Measurements from ENCODE around the gene FAM153A.
"Not testable (repeated sequence)": the region's sequence is repeated elsewhere in the genome, so short reads cannot be mapped to it uniquely, and the experiment has no call there.

Gene FAM153A

DNA sequence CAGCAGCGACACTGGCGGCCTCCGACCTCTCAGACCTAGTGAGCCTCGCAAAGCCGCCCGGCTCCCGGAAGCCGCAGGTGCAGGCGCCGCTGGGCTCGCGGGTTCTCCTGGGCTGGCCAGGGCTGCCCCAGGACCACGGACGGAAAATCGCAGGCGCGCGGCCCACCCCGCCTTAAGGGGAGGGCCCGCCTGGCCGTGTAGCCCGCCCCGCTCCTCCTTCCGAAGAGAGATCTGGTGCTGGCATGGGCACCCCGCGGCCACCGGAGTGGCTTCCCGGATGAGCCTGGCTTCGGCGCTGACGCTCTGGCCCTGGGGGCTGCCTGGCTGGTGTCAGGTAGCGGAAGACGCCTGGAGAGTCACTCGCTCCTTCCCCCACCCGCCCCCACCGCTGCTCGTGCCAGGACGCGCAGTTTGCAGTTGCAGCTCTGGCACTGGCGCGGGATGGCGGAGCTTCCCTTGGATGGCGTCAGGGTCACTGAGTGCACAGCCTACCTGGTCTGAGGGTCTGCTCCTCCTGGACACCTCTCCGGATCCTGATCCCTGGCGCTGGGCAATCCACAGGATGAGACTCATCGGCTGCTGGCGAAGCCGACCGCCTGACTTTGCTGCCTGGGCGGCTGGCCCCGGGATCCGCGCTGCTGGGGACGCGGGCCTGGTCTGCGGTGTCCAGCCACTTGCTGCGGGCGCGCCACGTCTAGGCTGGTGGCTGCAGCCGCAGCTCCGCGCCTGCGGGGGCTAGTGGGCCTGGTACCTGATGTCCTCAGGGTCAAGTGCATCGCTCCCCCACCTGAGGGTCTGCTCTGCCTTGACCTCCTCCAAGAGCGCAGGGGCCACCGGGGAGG, at the start of gene FAM153A:
TSS of gene FAM153A (minus strand) at position 108 of the 842 bp plus-strand sequence.
- not testable (repeated sequence) for DNase-seq

DNA sequence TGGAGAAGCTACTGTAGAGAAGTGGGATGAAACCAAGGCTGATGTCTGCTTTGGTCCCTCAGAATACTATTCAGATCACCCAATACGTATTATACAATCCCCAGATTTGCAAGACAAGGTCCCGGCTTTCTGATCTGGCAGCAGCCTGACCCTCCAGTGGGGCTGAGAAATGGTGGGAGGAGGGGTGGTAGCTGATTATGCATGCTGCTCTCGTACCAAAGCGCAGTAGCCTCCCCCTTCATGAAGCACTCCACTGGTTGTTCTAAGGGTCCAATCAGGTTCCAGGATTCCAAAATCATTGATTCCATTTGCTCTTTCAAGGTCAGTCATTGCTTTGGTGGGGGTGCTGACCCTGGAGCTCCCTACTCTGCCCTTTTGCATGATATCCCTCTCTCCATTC, 49.6 kb upstream of the FAM153A start:
- not testable (repeated sequence) for DNase-seq

DNA sequence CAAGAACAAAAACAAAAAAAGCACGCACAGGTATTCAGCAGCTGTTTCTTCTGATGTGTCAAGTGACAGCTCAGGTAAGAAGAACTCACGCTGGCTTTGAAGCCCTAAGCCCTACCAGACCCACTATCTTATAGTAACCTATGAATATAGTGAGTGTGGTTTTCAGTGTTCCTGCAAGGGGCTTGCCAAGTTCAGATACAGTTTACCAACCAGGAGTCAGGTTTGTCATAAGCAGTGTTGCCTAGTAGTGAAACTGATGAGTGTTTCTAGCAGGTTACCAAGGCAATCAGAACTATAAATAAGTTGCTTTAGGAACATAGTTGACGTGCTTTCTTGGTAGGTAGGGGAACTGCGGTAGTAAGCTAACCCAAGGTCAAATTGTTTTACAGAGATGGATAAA, 43.4 kb upstream of the FAM153A start:
- not testable (repeated sequence) for DNase-seq

DNA sequence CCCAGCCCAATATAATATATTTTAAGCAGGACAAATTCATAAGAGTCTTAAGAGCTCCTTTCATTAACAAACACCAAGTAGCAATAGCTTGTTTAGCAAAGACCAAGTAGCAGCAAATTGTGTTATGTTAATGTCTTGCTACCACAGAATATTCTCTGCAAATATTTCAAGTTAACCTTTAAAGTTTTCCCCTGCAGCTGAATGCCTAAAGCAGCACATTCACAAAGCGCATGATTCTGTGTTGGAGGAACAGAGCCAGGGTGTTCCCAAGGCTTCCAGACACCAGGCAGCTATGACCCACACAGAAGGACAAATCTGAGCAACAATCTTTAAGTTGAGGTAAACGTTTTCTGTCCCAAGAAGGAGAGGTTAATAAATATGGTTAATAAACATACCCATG, 42.1 kb upstream of the FAM153A start:
- not testable (repeated sequence) for DNase-seq

DNA sequence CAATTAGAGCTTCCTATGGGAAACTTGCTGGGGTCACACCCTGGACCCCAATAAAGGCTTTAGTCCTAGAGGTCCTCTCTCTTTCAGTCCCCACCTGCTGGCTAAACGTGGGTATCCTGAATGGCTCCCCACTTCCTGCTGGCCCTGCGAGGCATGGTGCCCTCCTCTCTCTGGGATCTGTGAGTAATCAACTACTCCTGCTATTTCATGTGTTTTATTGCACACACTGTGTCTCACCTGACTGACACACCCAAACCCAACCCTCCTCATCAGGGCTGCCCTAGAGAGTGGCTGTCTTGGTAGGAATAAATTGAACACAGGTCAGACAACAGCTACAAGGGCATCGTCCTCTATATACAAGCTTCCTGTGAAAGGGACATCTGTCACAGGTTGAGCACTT, 39.8 kb upstream of the FAM153A start:
- DNase-seq = not testable (repeated sequence)

DNA sequence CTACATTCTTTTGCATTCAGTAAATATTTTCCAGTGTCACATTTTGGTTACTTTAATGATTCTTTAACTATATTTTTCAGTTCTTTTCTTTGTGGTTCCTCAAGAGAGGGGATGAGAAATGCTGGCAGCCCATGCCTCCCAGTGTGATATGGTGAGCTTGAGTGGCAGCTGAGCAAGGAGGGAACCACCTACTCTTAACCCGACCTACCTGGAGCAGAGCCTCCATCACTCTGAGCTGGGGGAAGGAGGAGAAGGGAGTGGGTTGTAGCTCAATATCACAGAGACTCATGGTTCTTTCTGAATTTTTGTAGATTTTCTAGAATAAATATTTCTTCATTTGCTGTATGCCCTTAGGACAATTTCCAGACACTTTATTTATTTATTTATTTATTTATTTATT, 37.0 kb upstream of the FAM153A start:
- DNase-seq = not testable (repeated sequence)

DNA sequence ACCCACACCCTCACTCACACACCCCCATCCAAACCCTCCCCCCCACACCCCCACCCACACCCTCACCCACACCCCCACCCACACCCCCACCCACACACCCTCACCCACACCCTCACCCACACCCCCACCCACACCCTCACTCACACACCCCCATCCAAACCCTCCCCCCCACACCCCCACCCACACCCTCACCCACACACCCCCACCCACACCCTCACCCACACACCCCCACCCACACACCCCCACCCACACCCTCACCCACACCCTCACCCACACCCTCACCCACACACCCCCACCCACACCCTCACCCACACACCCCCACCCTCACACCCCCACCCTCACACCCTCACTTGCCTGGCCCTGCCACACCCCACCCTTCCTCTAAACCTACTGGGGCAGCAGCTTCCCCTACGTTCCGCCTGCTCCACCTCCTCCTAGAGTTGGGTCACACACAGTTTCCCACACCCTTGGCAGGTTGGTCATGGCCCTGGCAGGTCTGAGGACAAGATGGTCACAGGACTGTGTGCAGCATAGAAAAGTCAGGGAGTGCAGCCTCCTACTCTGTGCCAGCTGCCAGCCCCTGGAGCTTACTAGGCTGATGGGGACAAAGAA, 30.2 kb upstream of the FAM153A start:
- DNase-seq = not testable (repeated sequence)

DNA sequence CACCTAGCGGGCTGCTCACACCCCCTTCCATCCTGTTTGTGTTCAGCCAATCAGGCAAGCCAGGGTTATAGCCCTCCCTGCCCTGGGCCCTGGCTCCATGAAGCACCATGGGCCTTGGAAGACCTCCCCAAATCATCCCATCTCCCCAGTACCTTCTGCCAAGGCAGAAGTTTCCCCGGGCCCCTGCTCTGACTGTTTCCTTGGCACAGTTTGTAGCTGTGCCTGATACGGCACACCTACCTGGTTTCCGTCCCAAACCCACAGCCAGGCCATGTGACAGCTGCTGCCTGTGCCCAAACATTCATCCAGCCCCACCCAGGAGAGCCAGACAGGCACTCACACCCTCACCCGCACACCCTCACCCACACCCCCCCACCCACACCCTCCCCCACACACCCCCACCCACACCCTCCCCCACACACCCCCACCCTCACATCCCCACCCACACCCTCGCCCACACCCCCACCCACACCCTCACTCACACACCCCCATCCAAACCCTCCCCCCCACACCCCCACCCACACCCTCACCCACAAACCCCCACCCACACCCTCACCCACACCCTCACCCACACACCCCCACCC, 29.6 kb upstream of the FAM153A start:
- DNase-seq = peak; percentile 28

DNA sequence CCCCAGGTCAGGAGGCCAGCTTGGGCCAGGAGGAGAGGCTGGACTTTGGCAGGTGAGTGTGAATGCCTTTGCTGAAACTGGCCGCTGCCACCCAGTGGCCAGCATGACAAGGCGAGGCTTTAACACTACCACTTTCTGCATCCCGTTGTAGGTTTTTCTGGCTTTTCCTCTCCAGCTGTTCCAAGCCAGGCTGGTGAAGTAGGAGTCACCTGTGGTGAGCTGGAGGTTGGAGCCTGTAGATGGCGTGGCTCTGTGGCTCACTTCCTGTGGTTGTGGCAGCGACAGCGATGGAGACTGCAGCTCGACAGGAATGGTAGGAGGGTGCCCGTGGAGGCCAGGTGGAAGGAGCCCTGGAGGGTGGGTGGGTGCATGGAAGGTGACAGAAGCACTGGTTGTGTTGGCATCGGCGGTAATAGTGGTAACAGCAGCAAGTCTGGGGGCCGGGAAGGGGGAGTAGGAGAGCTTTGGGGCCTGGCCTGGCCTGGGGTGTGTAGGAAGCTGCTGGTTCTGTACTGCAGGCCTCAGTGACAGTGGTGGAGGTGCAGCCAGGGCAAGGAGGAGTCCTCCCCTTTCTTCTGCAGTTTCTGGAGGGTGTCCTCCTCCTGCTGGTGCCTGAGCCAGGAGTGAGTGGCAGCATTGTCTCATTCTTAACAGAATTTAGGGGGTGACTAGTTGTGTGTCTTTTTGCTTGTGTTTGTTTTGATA, 26.7 kb upstream of the FAM153A start:
- DNase-seq = peak; percentile 28

DNA sequence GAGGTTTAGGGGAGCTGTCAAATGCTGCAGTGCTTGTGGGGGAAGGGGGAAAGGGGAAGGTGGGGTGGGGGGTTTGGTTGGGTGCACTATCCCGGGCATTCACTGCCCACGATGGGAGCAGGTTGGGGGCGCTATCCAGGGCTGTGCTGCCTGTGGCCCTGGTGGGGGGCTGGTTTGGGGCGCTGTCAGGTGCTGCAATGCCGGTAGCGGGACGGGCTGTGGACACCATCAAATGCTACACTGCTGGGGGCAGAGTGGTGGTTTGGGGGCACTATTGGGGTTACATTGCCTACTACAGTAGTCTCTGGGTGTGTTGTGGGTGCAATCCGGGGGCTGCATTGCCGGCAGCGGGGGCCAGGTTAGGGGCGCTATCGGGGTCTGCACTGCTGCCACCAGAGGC, 25.7 kb upstream of the FAM153A start:
- DNase-seq = not testable (repeated sequence)

DNA sequence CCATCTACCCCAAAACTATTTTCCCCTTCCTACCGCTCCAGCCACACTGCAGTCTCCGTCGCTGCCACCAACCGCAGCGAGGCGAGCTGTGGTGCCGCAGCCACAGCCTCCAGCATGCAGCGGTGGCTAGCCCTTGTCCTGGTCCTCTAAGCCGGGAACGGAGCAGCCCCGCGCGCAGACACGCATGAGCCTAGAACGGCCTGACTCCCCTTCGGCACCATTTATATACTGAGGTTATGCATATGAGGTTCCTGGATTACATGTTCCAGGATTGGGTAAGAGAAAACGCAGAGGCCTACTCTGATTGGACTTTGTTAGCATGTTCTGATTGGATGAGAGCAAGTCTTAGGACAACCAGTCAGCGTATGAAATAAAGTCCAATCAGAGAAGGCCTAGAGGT, 24.6 kb upstream of the FAM153A start:
- DNase-seq = not testable (repeated sequence)

DNA sequence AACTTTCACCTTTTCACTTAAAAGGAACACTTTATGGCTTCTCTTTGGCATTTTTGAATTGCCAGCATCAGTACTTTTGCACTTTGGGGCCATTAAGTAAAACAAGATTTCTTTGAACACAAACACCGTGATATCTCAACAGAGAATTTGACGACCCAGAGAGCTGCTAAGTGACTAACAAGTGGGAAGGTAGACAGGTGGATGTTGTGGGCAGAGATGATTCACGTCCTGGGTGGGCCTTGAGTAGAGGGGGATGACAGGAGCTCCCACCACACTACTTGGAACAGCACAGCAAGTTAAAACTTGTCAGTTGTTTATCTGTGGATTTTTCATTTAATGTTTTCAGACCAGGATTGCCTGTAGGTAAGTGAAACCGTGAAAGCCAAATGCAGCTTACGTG, 18.7 kb upstream of the FAM153A start:
- DNase-seq = peak; percentile 9

DNA sequence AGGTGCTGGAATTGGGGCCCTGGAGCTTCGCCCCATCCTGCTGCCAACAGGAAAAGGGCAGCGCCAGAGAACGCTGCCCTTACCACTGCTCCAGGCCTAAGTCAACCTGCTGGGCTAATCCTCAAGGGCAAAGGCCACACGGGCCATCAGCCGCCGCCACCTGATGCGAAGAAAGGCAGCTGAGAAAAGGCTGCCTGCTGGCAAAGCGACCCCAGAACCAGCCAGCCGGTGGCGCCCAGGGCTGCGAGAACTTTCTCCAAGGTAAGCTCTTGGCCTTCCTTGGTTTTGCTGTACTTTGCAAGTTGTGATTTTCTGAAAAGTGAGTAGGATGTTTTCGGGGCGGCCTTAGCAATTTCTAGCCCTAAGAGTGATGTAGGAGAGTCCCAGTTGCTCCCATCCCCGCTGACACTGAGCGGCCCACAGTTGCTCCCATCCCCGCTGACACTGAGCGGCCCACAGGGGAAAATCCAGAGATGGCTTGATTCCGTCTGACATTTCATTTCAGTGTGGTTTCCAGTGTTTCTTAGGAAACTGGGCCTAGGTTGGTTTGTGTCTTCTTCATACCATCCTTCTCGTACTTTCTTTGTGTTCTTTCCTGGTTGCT, 15.6 kb upstream of the FAM153A start:
- peak; percentile 43 for DNase-seq

DNA sequence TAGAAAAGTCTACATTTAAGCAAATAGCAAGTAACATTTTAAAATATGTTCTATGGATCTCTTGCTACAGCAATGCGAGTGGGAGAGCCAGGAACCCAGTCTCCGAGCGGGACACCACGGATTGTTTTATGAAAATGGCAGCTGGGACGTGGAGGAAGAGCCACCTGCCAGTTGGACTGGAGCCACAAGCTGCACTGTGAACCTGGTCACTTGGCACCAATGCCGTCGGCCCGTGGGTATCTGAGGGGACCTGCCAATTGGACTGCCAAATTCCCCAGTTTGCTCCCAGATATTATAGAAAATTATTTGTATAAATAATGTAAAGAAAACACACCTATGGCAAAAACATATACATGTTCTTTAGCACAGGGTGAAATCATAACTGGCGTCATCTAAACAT, 10.6 kb upstream of the FAM153A start:
- DNase-seq = not testable (repeated sequence)

DNA sequence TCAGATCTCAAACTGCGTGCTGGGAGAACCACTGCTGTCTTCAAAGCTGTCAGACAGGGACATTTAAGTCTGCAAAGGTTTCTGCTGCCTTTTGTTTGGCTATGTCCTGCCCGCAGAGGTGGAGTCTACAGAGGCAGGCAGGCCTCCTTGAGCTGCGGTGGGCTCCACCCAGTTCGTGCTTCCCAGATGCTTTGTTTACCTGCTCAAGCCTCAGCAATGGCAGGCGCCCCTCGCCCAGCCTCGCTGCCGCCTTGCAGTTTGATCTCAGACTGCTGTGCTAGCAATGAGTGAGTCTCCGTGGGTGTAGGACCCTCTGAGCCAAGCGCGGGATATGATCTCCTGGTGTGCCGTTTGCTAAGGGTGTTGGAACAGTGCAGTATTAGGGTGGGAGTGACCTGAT, 8.9 kb upstream of the FAM153A start:
- not testable (repeated sequence) for DNase-seq

DNA sequence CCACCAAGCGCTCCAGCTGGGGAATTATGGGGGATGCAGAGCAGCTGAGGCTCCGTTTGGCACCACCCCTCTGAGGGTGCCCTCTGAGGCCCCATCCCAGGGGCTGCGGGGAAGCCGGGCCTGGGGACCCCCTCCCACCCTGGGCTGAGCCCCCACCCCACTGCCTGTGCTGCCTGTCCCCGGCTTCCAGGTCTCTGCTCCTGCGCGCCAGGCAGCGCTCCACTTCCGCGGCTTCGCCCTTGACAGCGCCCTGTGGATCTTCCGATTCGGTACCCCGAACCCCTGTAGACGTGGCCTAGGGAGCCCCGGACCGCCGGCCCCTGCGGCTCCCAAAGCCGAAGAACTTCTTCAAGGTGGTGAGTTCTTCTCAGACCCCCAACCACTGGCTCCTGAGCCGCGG, 530 bp downstream of the FAM153A start:
- DNase-seq = not testable (repeated sequence)

DNA sequence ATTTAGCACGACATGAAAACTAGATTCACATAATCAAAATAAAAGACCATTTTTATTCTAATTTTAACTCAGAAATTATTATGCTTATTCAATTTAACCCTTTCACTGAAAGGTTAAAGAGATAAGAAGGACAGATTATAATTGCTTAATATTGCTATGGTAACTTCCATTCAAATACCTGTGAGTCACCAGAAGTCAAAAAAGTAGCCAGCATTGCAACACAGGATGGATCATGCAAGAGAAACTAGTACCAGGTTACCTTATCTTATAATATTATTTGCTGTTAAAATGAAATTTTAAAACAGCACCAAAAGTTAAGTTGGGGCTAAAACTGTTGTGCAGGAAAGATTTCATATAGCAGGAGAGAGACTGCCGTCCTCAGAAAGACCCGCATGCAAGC, 11.5 kb downstream of the FAM153A start:
- DNase-seq = not testable (repeated sequence)

DNA sequence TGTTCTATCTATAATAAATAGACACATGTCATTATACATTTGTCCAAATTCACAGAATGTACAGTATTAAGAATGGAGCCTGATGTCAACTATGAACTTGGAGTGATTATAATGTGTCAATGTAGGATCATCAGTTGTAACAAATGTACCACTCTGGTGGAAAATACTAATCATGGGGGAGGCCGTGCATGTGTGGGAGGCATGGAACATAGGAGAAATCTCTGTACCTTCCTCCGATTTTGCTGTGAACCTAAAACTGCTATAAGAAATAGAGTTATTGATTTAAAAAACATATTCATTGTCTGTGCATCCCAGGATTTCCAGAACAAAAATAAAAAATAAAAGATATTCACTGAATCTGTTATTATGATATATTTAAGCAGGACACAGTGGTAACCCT, 12.1 kb downstream of the FAM153A start:
- DNase-seq = not testable (repeated sequence)

DNA sequence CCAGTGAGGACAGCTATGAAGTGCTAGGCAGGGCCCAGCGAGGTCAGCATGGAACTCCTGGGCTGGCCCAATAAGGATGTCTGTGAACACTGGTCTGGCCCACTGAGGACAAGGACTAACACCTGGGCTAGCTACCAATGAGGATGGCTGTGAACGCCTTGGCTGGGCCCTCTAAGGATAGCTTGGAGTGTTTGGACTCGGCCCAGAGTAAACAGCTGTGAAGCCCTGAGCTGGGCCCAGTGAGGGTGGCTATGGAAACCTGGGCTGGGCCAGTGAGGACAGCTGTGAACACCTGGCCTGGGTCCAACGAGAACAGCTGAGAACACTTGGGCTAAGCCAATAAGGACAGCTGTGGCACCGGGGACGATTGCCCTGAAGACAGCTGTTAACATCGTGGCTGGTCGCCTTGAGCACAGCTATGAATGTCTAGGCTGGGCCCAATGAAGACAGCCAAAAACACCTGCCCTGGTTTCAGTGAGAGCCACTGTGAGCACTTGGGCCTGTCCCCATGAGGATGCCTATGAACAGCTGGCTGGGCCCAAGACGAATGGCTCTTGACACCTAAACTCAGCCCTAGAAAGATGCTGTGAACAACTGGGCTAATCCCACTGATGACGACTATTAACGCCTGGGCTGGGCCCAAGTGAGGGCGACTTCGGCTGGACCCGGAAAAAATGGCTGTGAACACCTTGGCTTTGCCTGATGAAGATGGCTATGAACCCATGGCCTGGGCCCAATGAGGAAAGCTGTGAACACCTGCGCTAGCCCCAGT, 18.8 kb downstream of the FAM153A start:
- not testable (repeated sequence) for DNase-seq

DNA sequence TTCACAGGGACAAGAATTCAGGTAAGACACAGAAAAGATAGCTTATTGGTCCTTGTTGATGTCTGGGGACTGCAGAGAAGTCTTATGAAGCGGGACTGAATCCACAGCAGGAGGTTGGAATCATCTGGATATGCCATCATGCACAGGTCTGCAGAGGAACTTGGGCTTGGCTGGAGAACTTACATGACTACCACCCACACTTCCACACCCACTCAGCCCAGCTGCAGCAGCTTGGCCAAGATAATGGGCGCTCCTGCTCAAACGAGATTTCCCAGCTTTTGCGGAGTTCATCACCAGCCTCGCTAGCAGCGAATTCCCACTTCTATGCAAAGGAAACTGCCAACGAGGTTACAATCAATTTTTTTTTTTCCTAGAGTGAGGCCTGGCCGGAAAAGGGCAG, 21.7 kb downstream of the FAM153A start:
- DNase-seq = not testable (repeated sequence)

DNA sequence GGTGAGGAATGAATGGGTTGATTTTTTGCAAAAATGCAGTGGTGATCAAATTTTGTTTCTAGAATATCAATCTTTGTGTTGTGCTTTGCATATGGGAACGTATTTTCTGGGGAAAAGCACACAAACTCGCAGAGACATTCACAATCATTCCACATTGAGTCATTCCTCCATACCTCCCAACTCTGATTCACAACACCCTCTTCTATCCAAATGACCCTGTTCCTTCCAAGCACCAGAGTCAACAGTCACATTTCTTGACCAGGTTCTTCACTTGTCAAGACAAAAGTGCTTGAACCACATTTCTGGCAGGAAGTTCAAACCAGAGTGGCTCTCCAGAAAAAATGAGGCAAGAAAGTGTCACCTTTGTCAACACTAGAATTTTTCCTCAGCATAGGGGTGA, 35.3 kb downstream of the FAM153A start:
- not testable (repeated sequence) for DNase-seq

DNA sequence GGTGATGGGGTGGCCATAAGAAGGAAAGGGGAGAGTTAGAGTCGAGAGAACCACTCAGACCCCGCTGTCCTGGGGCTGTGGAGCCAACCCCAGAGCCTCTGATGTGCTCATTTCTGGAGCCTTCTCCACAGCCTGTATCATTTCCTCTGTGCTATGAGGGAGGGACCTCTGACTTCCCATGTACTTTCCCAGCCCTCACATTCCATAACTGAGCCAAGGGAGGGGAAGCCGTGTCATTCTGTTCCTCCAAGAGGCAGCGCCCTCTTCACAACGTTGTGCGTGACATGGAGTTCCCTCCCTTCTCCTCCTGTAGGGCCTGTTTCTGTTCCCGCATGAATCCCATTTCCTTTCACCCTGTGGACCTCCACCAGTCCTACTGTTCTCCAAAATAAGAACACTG, 57.8 kb downstream of the FAM153A start:
- not testable (repeated sequence) for DNase-seq

All from activated CD4-positive, alpha-beta T cell treated with anti-CD3 and anti-CD28 coated beads, Interleukin-2, amount 50 U/mL, for 1 hour (primary cell).